CD14-positive monocyte (primary cell): ENCODE data around the gene UBE2H. TPM values are rescaled to one million over a fixed set of nuclear protein-coding genes. Genes with fewer than 3 reads are reported as not detected.

Experiments
- DNase-seq, 3 donors: peaks; one replicate each; pipeline ENCODE4 v3.0.0-alpha.2; 2011 to 2022
- H2AFZ ChIP-seq: 2 replicates; pipeline ENCODE4 v1.6.0; 2012; ENCODE audit warnings: mild to moderate bottlenecking, low read depth, low read length, inconsistent platforms; ENCODE audit not compliant: insufficient read depth, poor library complexity, severe bottlenecking
- H3K27ac ChIP-seq, 2 donors: 1 replicate in 1 of 2; 2 replicates in 1 of 2; pipeline ENCODE4 v1.5.1; 2012 to 2013; ENCODE audit warnings: low read length in 2 of 2, control low read depth in 1 of 2, inconsistent platforms in 1 of 2, low read depth in 1 of 2, mild to moderate bottlenecking in 1 of 2
- H3K27me3 ChIP-seq, 2 donors: one replicate each; pipeline versions ENCODE4 v1.6.0 to v1.6.1; 2011 to 2013; ENCODE audit warnings: low read length in 2 of 2; ENCODE audit not compliant: control insufficient read depth in 2 of 2, insufficient read depth in 2 of 2
- H3K36me3 ChIP-seq, 2 donors: replicated peaks in 1 of 2; 1 replicate in 1 of 2; 2 replicates in 1 of 2; pipeline versions ENCODE4 v1.5.1 to v1.6.1; 2012 to 2013; ENCODE audit warnings: low read length in 2 of 2, control low read depth in 1 of 2, inconsistent platforms in 1 of 2, mild to moderate bottlenecking in 1 of 2; ENCODE audit not compliant: insufficient read depth in 2 of 2, control insufficient read depth in 1 of 2
- H3K4me1 ChIP-seq, 2 donors: 1 replicate in 1 of 2; 2 replicates in 1 of 2; pipeline versions ENCODE4 v1.5.1 to v1.6.1; 2012 to 2013; ENCODE audit warnings: low read length in 2 of 2, control low read depth in 1 of 2, inconsistent platforms in 1 of 2, mild to moderate bottlenecking in 1 of 2, moderate library complexity in 1 of 2; ENCODE audit not compliant: insufficient read depth in 2 of 2, control insufficient read depth in 1 of 2
- H3K4me2 ChIP-seq: replicated peaks from 2 replicates; pipeline ENCODE3; 2012; ENCODE audit warnings: low read length, moderate library complexity, mild to moderate bottlenecking; ENCODE audit not compliant: poor library complexity, severe bottlenecking; ENCODE audit errors: extremely low read depth
- H3K4me3 ChIP-seq, 3 experiments: fragments of 200-600 bp in 1 of 3; sonication (generic) in 1 of 3; replicated peaks in 1 of 3; 1 replicate in 2 of 3; 2 replicates in 1 of 3; pipeline ENCODE4 v1.5.1; 2011 to 2013; ENCODE audit warnings: low read length in 3 of 3, mild to moderate bottlenecking in 3 of 3, control low read depth in 2 of 3, low read depth in 2 of 3, inconsistent platforms in 1 of 3, moderate library complexity in 1 of 3
- H3K79me2 ChIP-seq: 2 replicates; pipeline ENCODE4 v1.6.0; 2012; ENCODE audit warnings: mild to moderate bottlenecking, control low read depth, inconsistent platforms, low read length, moderate library complexity; ENCODE audit not compliant: insufficient read depth
- H3K9ac ChIP-seq: 2 replicates; pipeline ENCODE4 v1.6.0; 2017; ENCODE audit warnings: low read length, mild to moderate bottlenecking; ENCODE audit not compliant: insufficient read depth, poor library complexity, severe bottlenecking
- H3K9me3 ChIP-seq, 2 donors: replicated peaks in 1 of 2; 1 replicate in 1 of 2; 2 replicates in 1 of 2; pipeline versions ENCODE4 v1.5.1 to v1.6.1; 2012 to 2013; ENCODE audit warnings: low read length in 2 of 2, control low read depth in 1 of 2; ENCODE audit not compliant: control insufficient read depth in 1 of 2, insufficient read depth in 1 of 2
- H4K20me1 ChIP-seq: 2 replicates; pipeline ENCODE4 v1.6.0; 2012; ENCODE audit warnings: mild to moderate bottlenecking, low read length, control low read depth, moderate library complexity; ENCODE audit not compliant: insufficient read depth
- H3K27ac Mint-ChIP-seq, 7 donors: one replicate each; pipeline ENCODE4 v1.8.0; 2020; ENCODE audit warnings: mild to moderate bottlenecking in 7 of 7, mixed read lengths in 7 of 7, moderate library complexity in 6 of 7, inconsistent platforms in 2 of 7
- H3K27me3 Mint-ChIP-seq, 3 donors: one replicate each; pipeline ENCODE4 v1.8.0; 2021 to 2022; ENCODE audit warnings: low read depth in 3 of 3, mild to moderate bottlenecking in 3 of 3, mixed read lengths in 3 of 3, moderate library complexity in 3 of 3, inconsistent platforms in 1 of 3
- H3K36me3 Mint-ChIP-seq, 2 donors: one replicate each; pipeline ENCODE4 v1.8.0; 2020; ENCODE audit warnings: mixed read lengths in 2 of 2, inconsistent platforms in 1 of 2, mild to moderate bottlenecking in 1 of 2
- H3K4me1 Mint-ChIP-seq: one replicate; pipeline ENCODE4 v1.8.0; 2020; ENCODE audit warnings: mild to moderate bottlenecking, mixed read lengths
- H3K4me3 Mint-ChIP-seq, 2 donors: one replicate each; pipeline ENCODE4 v1.8.0; 2020; ENCODE audit warnings: mild to moderate bottlenecking in 2 of 2, mixed read lengths in 2 of 2, moderate library complexity in 1 of 2
- H3K9me3 Mint-ChIP-seq, 7 donors: one replicate each; pipeline ENCODE4 v1.8.0; 2020 to 2022; ENCODE audit warnings: mixed read lengths in 7 of 7, mild to moderate bottlenecking in 6 of 7, moderate library complexity in 6 of 7, inconsistent platforms in 2 of 7
- WGBS: methylation state at CpG from one replicate; pipeline ENCODE4 v1.1.5; 2013; ENCODE audit warnings: missing lambda C conversion rate; ENCODE audit not compliant: insufficient coverage; 5-methylcytosine and 5-hydroxymethylcytosine counted together
- intact Hi-C, 2 donors: fragments of 100-400 bp; cut with micrococcal nuclease; formaldehyde crosslinking; loops; one replicate each; pipeline versions ENCODE4 v1.15.0 to v1.15.1; 2023
- polyA plus RNA-seq, 3 donors: library from polyadenylated mRNA; depleted of rRNA in 1 of 3; unstranded in 2 of 3; stranded (reverse) in 1 of 3; fragments of 300-500 nt in 2 of 3; fragments of >200 nt in 1 of 3; fragmentation: Illumina TruSeq in 2 of 3; gene quantifications; 1 replicate in 2 of 3; 2 replicates in 1 of 3; pipeline ENCODE4 v1.2.3, GENCODE V29; 2012 to 2021
- TF ChIP-seq, protein P1 (sequence below): fragments of 200-600 bp; IDR thresholded peaks from one replicate; pipeline ENCODE4 v1.8.0; 2022; ENCODE audit warnings: antibody characterized with exemption, mild to moderate bottlenecking

Gene UBE2H
- polyA plus RNA-seq, 3 donors: 12.6 to 26.0 (median 16.0) TPM

DNA sequence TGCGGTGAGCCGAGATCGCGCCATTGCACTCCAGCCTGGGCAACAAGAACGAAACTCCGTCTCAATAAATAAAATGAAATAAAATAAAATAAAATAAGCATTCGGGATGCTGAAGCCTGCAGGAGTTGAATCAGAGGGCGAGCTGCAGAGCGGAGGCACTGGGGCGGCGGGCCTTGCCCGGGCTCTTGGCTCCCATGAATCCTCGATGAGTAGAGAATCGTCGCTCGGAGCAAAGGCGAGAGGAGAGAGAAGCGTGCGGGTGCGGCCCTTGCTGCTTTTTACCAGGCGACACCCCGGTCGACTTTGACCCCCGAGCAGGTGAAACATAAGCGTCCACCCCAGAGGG lies 168.3 kb downstream of the UBE2H start:
- peaks cover 0 to 30% of the 10 kb centered on the region in 2 donors for H3K9me3 ChIP-seq
- peaks cover 69 to 89% of the 10 kb centered on the region in 2 donors for H3K27me3 ChIP-seq
- peaks cover 9 to 14% of the 10 kb centered on the region in 2 donors for H3K36me3 Mint-ChIP-seq
- TF ChIP-seq, protein P1, sequence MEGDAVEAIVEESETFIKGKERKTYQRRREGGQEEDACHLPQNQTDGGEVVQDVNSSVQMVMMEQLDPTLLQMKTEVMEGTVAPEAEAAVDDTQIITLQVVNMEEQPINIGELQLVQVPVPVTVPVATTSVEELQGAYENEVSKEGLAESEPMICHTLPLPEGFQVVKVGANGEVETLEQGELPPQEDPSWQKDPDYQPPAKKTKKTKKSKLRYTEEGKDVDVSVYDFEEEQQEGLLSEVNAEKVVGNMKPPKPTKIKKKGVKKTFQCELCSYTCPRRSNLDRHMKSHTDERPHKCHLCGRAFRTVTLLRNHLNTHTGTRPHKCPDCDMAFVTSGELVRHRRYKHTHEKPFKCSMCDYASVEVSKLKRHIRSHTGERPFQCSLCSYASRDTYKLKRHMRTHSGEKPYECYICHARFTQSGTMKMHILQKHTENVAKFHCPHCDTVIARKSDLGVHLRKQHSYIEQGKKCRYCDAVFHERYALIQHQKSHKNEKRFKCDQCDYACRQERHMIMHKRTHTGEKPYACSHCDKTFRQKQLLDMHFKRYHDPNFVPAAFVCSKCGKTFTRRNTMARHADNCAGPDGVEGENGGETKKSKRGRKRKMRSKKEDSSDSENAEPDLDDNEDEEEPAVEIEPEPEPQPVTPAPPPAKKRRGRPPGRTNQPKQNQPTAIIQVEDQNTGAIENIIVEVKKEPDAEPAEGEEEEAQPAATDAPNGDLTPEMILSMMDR: no peak
- no peak overlapping the region for H3K27ac ChIP-seq
- H3K27ac Mint-ChIP-seq: no peak overlapping the region
- WGBS: 8% methylated on average over 14 of the region's 25 CpGs
- H3K4me3 ChIP-seq: peak overlapping the region in 1 of 3 experiments; percentile 69
- H2AFZ ChIP-seq: no peak overlapping the region
- peaks cover 49% of the 10 kb centered on the region for H3K4me1 Mint-ChIP-seq
- no peak overlapping the region for H3K9ac ChIP-seq
- H3K4me2 ChIP-seq: peak overlapping the region; percentile 73
- H3K36me3 ChIP-seq: no peaks in the 10 kb centered on the region
- intact Hi-C loops: loop anchor here in 1 of 2 donors (5.0 kb wide), 1 partner anchor 43 kb away; no protein-coding TSS in a partner anchor
- H3K27me3 Mint-ChIP-seq: peaks cover 78 to 100% (median 88%) of the 10 kb centered on the region in 3 donors
- peak overlapping the region; percentile 61 to 91 for H3K4me3 Mint-ChIP-seq
- no peak for DNase-seq
- H4K20me1 ChIP-seq: peaks cover 5% of the 10 kb centered on the region
- no peaks in the 10 kb centered on the region for H3K79me2 ChIP-seq
- peaks cover 0 to 45% (median 26%) of the 10 kb centered on the region in 7 donors for H3K9me3 Mint-ChIP-seq
- H3K4me1 ChIP-seq: peaks cover 58 to 63% of the 10 kb centered on the region in 2 donors

- H3K27me3 Mint-ChIP-seq: peaks cover 84 to 99% (median 91%) of the 10 kb centered on the region in 3 donors
- Histone ChIP-seq H3K79me2 (no peaks in the 10 kb centered on the region), H3K4me2 (peak overlapping the region; percentile 19), H3K9me3 (peaks cover 0 to 30% of the 10 kb centered on the region in 2 donors), H3K9ac (no peak overlapping the region), H3K27ac (no peak overlapping the region), H4K20me1 (peaks cover 5% of the 10 kb centered on the region), H2AFZ (no peak overlapping the region), H3K4me3 (no peak overlapping the region), H3K4me1 (peaks cover 67 to 72% of the 10 kb centered on the region in 2 donors), H3K36me3 (no peaks in the 10 kb centered on the region), H3K27me3 (peaks cover 75 to 90% of the 10 kb centered on the region in 2 donors)
- peaks cover 9 to 14% of the 10 kb centered on the region in 2 donors for H3K36me3 Mint-ChIP-seq
- no peak overlapping the region for H3K27ac Mint-ChIP-seq
- peaks cover 0 to 46% (median 26%) of the 10 kb centered on the region in 7 donors for H3K9me3 Mint-ChIP-seq
- peak overlapping the region in 1 of 2 donors; percentile 91 for H3K4me3 Mint-ChIP-seq
- intact Hi-C loops: loop anchor here in 1 of 2 donors (5.0 kb wide), 1 partner anchor 44 kb away; no protein-coding TSS in a partner anchor
- DNase-seq: no peak
- TF ChIP-seq, protein P1: no peak
- peaks cover 54% of the 10 kb centered on the region for H3K4me1 Mint-ChIP-seq
- WGBS: 17% methylated on average over 6 of the region's 10 CpGs
Measured at GRCh38 chr7:129783584-129783919, 169.2 kb downstream of the UBE2H start.
